Memory B cell (primary cell): ENCODE data around the gene DKK3.
"Not testable (repeated sequence)": the region's sequence is repeated elsewhere in the genome, so short reads cannot be mapped to it uniquely, and the experiment has no call there.

Source experiments
- ATAC-seq: fragments of 150-1000 bp; cut with Tn5 transposase; 2 replicates; pipeline ENCODE4 v1.10.0; 2021; ENCODE audit warnings: low read depth, mild to moderate bottlenecking, moderate library complexity
- DNase-seq, 2 donors: peaks; one replicate each; pipeline ENCODE4 v3.0.0; 2022; ENCODE audit warnings: low spot score in 2 of 2
- H3K27ac Mint-ChIP-seq: one replicate; pipeline ENCODE4 v1.8.0; 2022; ENCODE audit warnings: mild to moderate bottlenecking, moderate library complexity, mixed read lengths
- H3K27me3 Mint-ChIP-seq: one replicate; pipeline ENCODE4 v1.8.0; 2022; ENCODE audit warnings: mixed read lengths
- H3K36me3 Mint-ChIP-seq: one replicate; pipeline ENCODE4 v1.8.0; 2022; ENCODE audit warnings: mild to moderate bottlenecking, mixed read lengths
- H3K4me1 Mint-ChIP-seq: one replicate; pipeline ENCODE4 v1.8.0; 2022; ENCODE audit warnings: mixed read lengths
- H3K4me3 Mint-ChIP-seq: one replicate; pipeline ENCODE4 v1.8.0; 2022; ENCODE audit warnings: mild to moderate bottlenecking, moderate library complexity, mixed read lengths
- H3K9me3 Mint-ChIP-seq: one replicate; pipeline ENCODE4 v1.8.0; 2022; ENCODE audit warnings: mixed read lengths

The DKK3 gene

GRCh38 chr11:12043959-12044791 lies 35.7 kb upstream of the DKK3 start:
- H3K4me1 Mint-ChIP-seq, result no peaks in the 10 kb centered on the region
- H3K36me3 Mint-ChIP-seq, result no peaks in the 10 kb centered on the region
- DNase-seq (peak; percentile 39 to 53), ATAC-seq (peak; percentile 73)
- H3K27me3 Mint-ChIP-seq, result peaks cover 6% of the 10 kb centered on the region
- no peaks in the 10 kb centered on the region for H3K9me3 Mint-ChIP-seq
- H3K27ac Mint-ChIP-seq, result no peak overlapping the region
- H3K4me3 Mint-ChIP-seq, result no peak overlapping the region

- no peak overlapping the region for H3K27ac Mint-ChIP-seq
- no peaks in the 10 kb centered on the region for H3K4me1 Mint-ChIP-seq
- DNase-seq, result no peak
- H3K27me3 Mint-ChIP-seq, result peaks cover 5% of the 10 kb centered on the region
- ATAC-seq, result no peak
- no peak overlapping the region for H3K4me3 Mint-ChIP-seq
- no peaks in the 10 kb centered on the region for H3K9me3 Mint-ChIP-seq
- no peaks in the 10 kb centered on the region for H3K36me3 Mint-ChIP-seq
Observed at GRCh38 chr11:12043221-12043620, 34.8 kb upstream of the DKK3 start.

- H3K9me3 Mint-ChIP-seq, result no peaks in the 10 kb centered on the region
- H3K4me3 Mint-ChIP-seq, result no peak overlapping the region
- H3K36me3 Mint-ChIP-seq, result no peaks in the 10 kb centered on the region
- H3K27me3 Mint-ChIP-seq, result peaks cover 5% of the 10 kb centered on the region
- no peak overlapping the region for H3K27ac Mint-ChIP-seq
- no peaks in the 10 kb centered on the region for H3K4me1 Mint-ChIP-seq
- ATAC-seq, result no peak
- DNase-seq, result no peak
Observed at GRCh38 chr11:12042215-12042676, 33.8 kb upstream of the DKK3 start.

GRCh38 chr11:12040719-12041118 lies 32.3 kb upstream of the DKK3 start:
- not testable (repeated sequence) for ATAC-seq, H3K4me1 Mint-ChIP-seq, H3K27ac Mint-ChIP-seq, H3K27me3 Mint-ChIP-seq, H3K4me3 Mint-ChIP-seq, DNase-seq, H3K9me3 Mint-ChIP-seq, H3K36me3 Mint-ChIP-seq

GRCh38 chr11:12032968-12033367 lies 24.5 kb upstream of the DKK3 start:
- ATAC-seq (no peak), DNase-seq (no peak)
- H3K4me1 Mint-ChIP-seq, result no peaks in the 10 kb centered on the region
- H3K4me3 Mint-ChIP-seq, result no peak overlapping the region
- H3K27me3 Mint-ChIP-seq, result peaks cover 19% of the 10 kb centered on the region
- H3K27ac Mint-ChIP-seq, result no peak overlapping the region
- H3K36me3 Mint-ChIP-seq, result no peaks in the 10 kb centered on the region
- no peaks in the 10 kb centered on the region for H3K9me3 Mint-ChIP-seq

GRCh38 chr11:12031856-12032544 lies 23.6 kb upstream of the DKK3 start:
- Mint-ChIP-seq H3K27ac (no peak overlapping the region), H3K36me3 (no peaks in the 10 kb centered on the region), H3K9me3 (no peaks in the 10 kb centered on the region), H3K27me3 (peaks cover 19% of the 10 kb centered on the region), H3K4me3 (no peak overlapping the region), H3K4me1 (no peaks in the 10 kb centered on the region)
- no peak for DNase-seq
- no peak for ATAC-seq

GRCh38 chr11:12029738-12030363 lies 21.4 kb upstream of the DKK3 start:
- H3K4me3 Mint-ChIP-seq, result no peak overlapping the region
- ATAC-seq, result no peak
- H3K27me3 Mint-ChIP-seq, result peaks cover 23% of the 10 kb centered on the region
- H3K4me1 Mint-ChIP-seq, result peaks cover 3% of the 10 kb centered on the region
- H3K36me3 Mint-ChIP-seq, result peaks cover 2% of the 10 kb centered on the region
- H3K27ac Mint-ChIP-seq, result no peak overlapping the region
- DNase-seq, result no peak
- no peaks in the 10 kb centered on the region for H3K9me3 Mint-ChIP-seq

- H3K27ac Mint-ChIP-seq, result no peak overlapping the region
- no peak overlapping the region for H3K4me3 Mint-ChIP-seq
- H3K36me3 Mint-ChIP-seq, result peaks cover 3% of the 10 kb centered on the region
Observed at GRCh38 chr11:12029119-12029518, 20.7 kb upstream of the DKK3 start.

GRCh38 chr11:12028303-12028702 lies 19.9 kb upstream of the DKK3 start:
- peaks cover 22% of the 10 kb centered on the region for H3K27me3 Mint-ChIP-seq
- peaks cover 3% of the 10 kb centered on the region for H3K4me1 Mint-ChIP-seq
- DNase-seq, result no peak
- peaks cover 3% of the 10 kb centered on the region for H3K36me3 Mint-ChIP-seq
- ATAC-seq, result no peak
- no peak overlapping the region for H3K4me3 Mint-ChIP-seq
- peaks cover 5% of the 10 kb centered on the region for H3K9me3 Mint-ChIP-seq
- no peak overlapping the region for H3K27ac Mint-ChIP-seq

More at GRCh38 chr11:12029119-12029518, 20.7 kb upstream of the DKK3 start:
- no peak for DNase-seq
- Mint-ChIP-seq H3K9me3 (peaks cover 3% of the 10 kb centered on the region), H3K4me1 (peaks cover 3% of the 10 kb centered on the region), H3K27me3 (peaks cover 25% of the 10 kb centered on the region)
- no peak for ATAC-seq

- H3K4me1 Mint-ChIP-seq, result peaks cover 3% of the 10 kb centered on the region
- peaks cover 9% of the 10 kb centered on the region for H3K9me3 Mint-ChIP-seq
- no peak for ATAC-seq
- H3K4me3 Mint-ChIP-seq, result no peak overlapping the region
- no peak overlapping the region for H3K27ac Mint-ChIP-seq
- peaks cover 3% of the 10 kb centered on the region for H3K36me3 Mint-ChIP-seq
- H3K27me3 Mint-ChIP-seq, result peaks cover 24% of the 10 kb centered on the region
- DNase-seq, result no peak
Observed at GRCh38 chr11:12026331-12027211, 18.1 kb upstream of the DKK3 start.

GRCh38 chr11:12024254-12024926 lies 16.0 kb upstream of the DKK3 start:
- Mint-ChIP-seq H3K4me3 (no peak overlapping the region), H3K27ac (no peak overlapping the region), H3K4me1 (peaks cover 3% of the 10 kb centered on the region), H3K36me3 (peaks cover 3% of the 10 kb centered on the region), H3K27me3 (peaks cover 21% of the 10 kb centered on the region), H3K9me3 (peaks cover 9% of the 10 kb centered on the region)
- ATAC-seq (no peak), DNase-seq (no peak)

- Mint-ChIP-seq H3K27ac (no peak overlapping the region), H3K9me3 (peaks cover 9% of the 10 kb centered on the region), H3K27me3 (peaks cover 19% of the 10 kb centered on the region), H3K36me3 (peaks cover 3% of the 10 kb centered on the region), H3K4me1 (peaks cover 3% of the 10 kb centered on the region), H3K4me3 (no peak overlapping the region)
- no peak for DNase-seq
- no peak for ATAC-seq
Observed at GRCh38 chr11:12023015-12023414, 14.6 kb upstream of the DKK3 start.

GRCh38 chr11:12020546-12020945 lies 12.1 kb upstream of the DKK3 start:
- H3K4me3 Mint-ChIP-seq, result no peak overlapping the region
- DNase-seq (no peak), ATAC-seq (no peak)
- peaks cover 2% of the 10 kb centered on the region for H3K36me3 Mint-ChIP-seq
- H3K4me1 Mint-ChIP-seq, result no peaks in the 10 kb centered on the region
- peaks cover 9% of the 10 kb centered on the region for H3K9me3 Mint-ChIP-seq
- peaks cover 16% of the 10 kb centered on the region for H3K27me3 Mint-ChIP-seq
- H3K27ac Mint-ChIP-seq, result no peak overlapping the region
